Brain microvascular endothelial cell (primary cell): ENCODE results near the gene CSPG4.
A peak's percentile ranks its signal among the peaks of the same experiment; 100 is the strongest.
"Not testable (repeated sequence)": the region's sequence is repeated elsewhere in the genome, so short reads cannot be mapped to it uniquely, and the experiment has no call there.

Source experiments
- DNase-seq: peaks from one replicate; pipeline ENCODE4 v3.0.0-alpha.2; 2020
- H3K27ac ChIP-seq: fragments of 250-450 bp; sonication (Bioruptor Pico); 2 replicates; pipeline ENCODE4 v1.5.1; 2020; ENCODE audit warnings: mild to moderate bottlenecking, moderate library complexity
- H3K27me3 ChIP-seq: fragments of 250-450 bp; sonication (Bioruptor Pico); replicated peaks from 2 replicates; pipeline ENCODE4 v1.5.1; 2020; ENCODE audit warnings: mild to moderate bottlenecking
- H3K36me3 ChIP-seq: fragments of 250-450 bp; sonication (Bioruptor Pico); replicated peaks from 2 replicates; pipeline ENCODE4 v1.5.1; 2020; ENCODE audit warnings: mild to moderate bottlenecking
- H3K4me3 ChIP-seq: 2 replicates; pipeline ENCODE4 v1.5.1; 2011; ENCODE audit warnings: low read depth, mild to moderate bottlenecking, control low read depth, low read length, moderate library complexity
- CTCF ChIP-seq: IDR thresholded peaks from 2 replicates; pipeline ENCODE4 v1.5.1; 2011; ENCODE audit warnings: low read depth, mild to moderate bottlenecking, moderate library complexity, low read length, control low read depth, inconsistent platforms; ENCODE audit errors: missing control alignments
- in situ Hi-C: cut with HindIII; loops from 2 replicates; pipeline ENCODE4 v1.10.0; 2017; ENCODE audit warnings: low sequenced_read_pairs, low pct_ligation_motif_present

Gene CSPG4

DNA sequence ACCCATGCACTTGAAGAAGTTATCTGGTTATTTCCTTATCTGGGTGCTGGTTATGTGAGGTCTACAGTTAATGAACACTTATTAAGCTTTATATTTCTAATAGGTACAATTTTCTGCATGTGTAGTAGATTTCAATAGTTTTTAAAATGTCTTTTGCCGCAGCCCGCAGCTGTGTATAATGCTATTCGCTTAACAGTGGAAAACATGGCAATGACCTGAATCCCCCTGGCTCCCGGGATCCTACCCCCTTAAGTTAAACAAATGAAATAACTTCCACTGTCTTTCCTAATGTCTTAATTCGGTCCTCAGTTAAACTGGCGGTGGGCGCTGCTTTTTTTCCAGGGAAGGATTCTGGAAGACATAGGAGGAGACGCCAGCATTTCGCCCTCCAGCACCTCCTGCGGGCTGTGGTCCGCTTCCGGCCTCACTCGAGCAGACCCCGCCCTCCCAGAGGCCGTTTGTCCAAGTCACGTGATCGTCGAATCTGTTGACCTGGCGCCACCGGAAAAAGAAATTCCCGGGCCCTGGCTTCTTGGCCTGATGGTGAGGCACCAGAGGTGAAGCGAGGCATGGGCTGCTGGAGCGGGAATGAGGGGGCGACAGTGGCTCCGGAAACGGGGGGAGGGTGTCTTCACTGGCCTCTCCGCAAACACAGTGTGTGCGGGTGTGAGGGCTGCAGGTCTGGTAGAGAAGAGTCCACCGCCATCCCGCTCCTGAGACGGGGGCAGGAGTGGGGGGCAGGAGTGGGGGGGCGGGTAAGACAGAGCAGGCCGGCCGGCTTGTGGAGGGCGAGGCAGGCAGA is 45.6 kb upstream of the CSPG4 start:
- no peaks in the 10 kb centered on the region for H3K36me3 ChIP-seq
- H3K4me3 ChIP-seq = peak overlapping the region; percentile 58
- in situ Hi-C loops = no loop called here

DNA sequence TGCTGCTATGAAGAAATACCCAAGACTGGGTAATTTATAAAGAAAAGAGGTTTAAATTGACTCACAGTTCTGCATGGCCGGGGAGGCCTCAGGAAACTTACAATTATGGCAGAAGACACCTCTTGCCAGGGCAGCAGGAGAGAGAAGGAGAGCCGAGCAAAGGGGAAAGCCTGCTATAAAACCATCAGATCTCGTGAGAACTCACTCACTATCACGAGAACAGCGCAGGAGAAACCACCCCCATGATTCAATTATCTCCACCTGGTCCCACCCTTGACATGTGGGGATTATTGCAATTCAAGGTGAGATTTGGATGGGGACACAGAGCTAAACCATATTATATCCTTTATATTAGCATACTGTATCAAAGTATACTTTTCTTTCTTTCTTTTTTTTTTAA is 42.2 kb upstream of the CSPG4 start:
- DNase-seq, H3K27ac ChIP-seq, H3K4me3 ChIP-seq, in situ Hi-C loops, H3K36me3 ChIP-seq, H3K27me3 ChIP-seq: not testable (repeated sequence)

More for the DNA sequence above, 45.6 kb upstream of the CSPG4 start:
- DNase-seq = peak; percentile 80
- H3K27ac ChIP-seq = no peak overlapping the region
- no peaks in the 10 kb centered on the region for H3K27me3 ChIP-seq
- peak; percentile 46 for TF ChIP-seq CTCF

- H3K36me3 ChIP-seq = no peaks in the 10 kb centered on the region
- H3K27ac ChIP-seq = no peak overlapping the region
- in situ Hi-C loops = no loop called here
- no peak for TF ChIP-seq CTCF
- no peak for DNase-seq
- no peak overlapping the region for H3K4me3 ChIP-seq
- H3K27me3 ChIP-seq = no peaks in the 10 kb centered on the region
Measured at GRCh38 chr15:75753145-75753544, 40.5 kb upstream of the CSPG4 start.

DNA sequence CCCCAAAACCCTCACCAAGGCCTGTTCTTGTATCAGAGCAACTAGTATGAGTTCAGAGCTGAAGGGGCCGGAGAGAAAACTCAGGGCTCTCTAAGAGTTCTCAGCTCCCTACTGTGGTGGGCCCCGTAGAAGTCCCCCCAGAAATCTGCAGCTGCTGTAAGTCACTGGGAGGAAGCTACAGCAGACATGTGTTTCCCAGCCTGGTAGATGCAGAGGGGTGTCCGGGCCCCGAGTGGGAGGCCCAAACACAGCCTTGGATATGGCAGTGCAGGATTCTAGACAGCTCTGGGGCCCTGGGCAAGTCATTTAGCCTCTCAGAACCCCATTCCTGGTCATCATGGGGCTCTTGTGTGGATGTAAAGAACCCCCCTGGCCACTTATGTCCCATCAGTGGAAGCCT is 39.2 kb upstream of the CSPG4 start:
- Histone ChIP-seq H3K36me3 (no peaks in the 10 kb centered on the region), H3K27ac (no peak overlapping the region), H3K27me3 (no peaks in the 10 kb centered on the region), H3K4me3 (no peak overlapping the region)
- DNase-seq = no peak
- no peak for TF ChIP-seq CTCF
- in situ Hi-C loops = no loop called here

GRCh38 chr15:75751116-75751875 is 38.6 kb upstream of the CSPG4 start:
- Histone ChIP-seq H3K27me3 (no peaks in the 10 kb centered on the region), H3K4me3 (no peak overlapping the region), H3K27ac (no peak overlapping the region), H3K36me3 (no peaks in the 10 kb centered on the region)
- in situ Hi-C loops = no loop called here
- no peak for TF ChIP-seq CTCF
- no peak for DNase-seq

GRCh38 chr15:75750261-75751050 is 37.8 kb upstream of the CSPG4 start:
- in situ Hi-C loops = no loop called here
- Histone ChIP-seq H3K27ac (no peak overlapping the region), H3K36me3 (no peaks in the 10 kb centered on the region), H3K4me3 (no peak overlapping the region), H3K27me3 (no peaks in the 10 kb centered on the region)
- DNase-seq = no peak
- TF ChIP-seq CTCF = no peak
